Trophoblast cell (in vitro differentiated cells and primary cell): ENCODE results near the gene PTP4A1.
"Not testable (repeated sequence)": the region's sequence is repeated elsewhere in the genome, so short reads cannot be mapped to it uniquely, and the experiment has no call there.

Experiments
- DNase-seq, 2 donors: peaks; one replicate each; pipeline ENCODE4 v3.0.0-alpha.2; 2016
- H2AFZ ChIP-seq: 2 replicates; pipeline ENCODE4 v1.6.1; 2013; ENCODE audit warnings: low read length, moderate library complexity, mild to moderate bottlenecking; ENCODE audit not compliant: insufficient read depth, poor library complexity
- H2AK5ac ChIP-seq: 2 replicates; pipeline ENCODE4 v1.6.1; 2013; ENCODE audit warnings: mild to moderate bottlenecking, low read length
- H2BK120ac ChIP-seq: 2 replicates; pipeline ENCODE4 v1.6.1; 2013; ENCODE audit warnings: low read length, mild to moderate bottlenecking, moderate library complexity; ENCODE audit not compliant: insufficient read depth, poor library complexity
- H2BK12ac ChIP-seq: 2 replicates; pipeline ENCODE4 v1.6.1; 2013; ENCODE audit warnings: mild to moderate bottlenecking, low read length, moderate library complexity
- H2BK5ac ChIP-seq: 2 replicates; pipeline ENCODE4 v1.6.1; 2013; ENCODE audit warnings: low read length, low read depth, moderate library complexity, mild to moderate bottlenecking; ENCODE audit not compliant: poor library complexity
- H3K14ac ChIP-seq: 2 replicates; pipeline ENCODE4 v1.6.1; 2013; ENCODE audit warnings: mild to moderate bottlenecking, low read length
- H3K18ac ChIP-seq: 2 replicates; pipeline ENCODE4 v1.6.1; 2013; ENCODE audit warnings: mild to moderate bottlenecking, low read length
- H3K23ac ChIP-seq: 2 replicates; pipeline ENCODE4 v1.6.1; 2013; ENCODE audit warnings: low read length
- H3K27ac ChIP-seq: 2 replicates; pipeline ENCODE4 v1.5.1; 2013; ENCODE audit warnings: low read depth, mild to moderate bottlenecking, inconsistent platforms, low read length, moderate library complexity
- H3K27me3 ChIP-seq: 2 replicates; pipeline ENCODE4 v1.6.1; 2013; ENCODE audit warnings: inconsistent platforms, mild to moderate bottlenecking, low read length, moderate library complexity; ENCODE audit not compliant: insufficient read depth
- H3K36me3 ChIP-seq, 2 experiments: 1 replicate in 1 of 2; 2 replicates in 1 of 2; pipeline ENCODE4 v1.6.1; 2013; ENCODE audit warnings: low read length in 2 of 2, mild to moderate bottlenecking in 2 of 2, moderate library complexity in 1 of 2; ENCODE audit not compliant: insufficient read depth in 2 of 2, control insufficient read depth in 1 of 2
- H3K4ac ChIP-seq: 2 replicates; pipeline ENCODE4 v1.6.1; 2013; ENCODE audit warnings: low read depth, mild to moderate bottlenecking, low read length, moderate library complexity
- H3K4me1 ChIP-seq, 2 experiments: 1 replicate in 1 of 2; 2 replicates in 1 of 2; pipeline ENCODE4 v1.6.1; 2013; ENCODE audit warnings: low read length in 2 of 2, mild to moderate bottlenecking in 2 of 2, moderate library complexity in 1 of 2; ENCODE audit not compliant: insufficient read depth in 2 of 2, control insufficient read depth in 1 of 2
- H3K4me2 ChIP-seq: 2 replicates; pipeline ENCODE4 v1.6.1; 2013; ENCODE audit warnings: inconsistent platforms, mild to moderate bottlenecking, low read length, moderate library complexity
- H3K4me3 ChIP-seq: 2 replicates; pipeline ENCODE4 v1.5.1; 2013; ENCODE audit warnings: mild to moderate bottlenecking, low read depth, low read length, inconsistent platforms
- H3K79me1 ChIP-seq: one replicate; pipeline ENCODE4 v1.6.1; 2013; ENCODE audit warnings: low read length
- H3K79me2 ChIP-seq: 2 replicates; pipeline ENCODE4 v1.6.1; 2013; ENCODE audit warnings: low read length, mild to moderate bottlenecking; ENCODE audit not compliant: control insufficient read depth, insufficient read depth, poor library complexity
- H3K9ac ChIP-seq: 2 replicates; pipeline ENCODE4 v1.6.1; 2013; ENCODE audit warnings: mild to moderate bottlenecking, low read length
- H3K9me3 ChIP-seq: 2 replicates; pipeline ENCODE4 v1.6.1; 2013; ENCODE audit warnings: low read depth, mild to moderate bottlenecking, control low read depth, inconsistent platforms, low read length; ENCODE audit not compliant: insufficient read depth
- H4K12ac ChIP-seq: 2 replicates; pipeline ENCODE4 v1.6.1; 2013; ENCODE audit warnings: low read depth, mild to moderate bottlenecking, low read length, moderate library complexity
- H4K8ac ChIP-seq: 2 replicates; pipeline ENCODE4 v1.6.1; 2013; ENCODE audit warnings: low read depth, mild to moderate bottlenecking, low read length, moderate library complexity
- H4K91ac ChIP-seq: one replicate; pipeline ENCODE4 v1.6.1; 2013; ENCODE audit warnings: low read depth, mild to moderate bottlenecking, low read length, moderate library complexity
- WGBS: extraction: QIAGEN DNeasy Blood & Tissue Kit; methylation state at CpG from one replicate; pipeline ENCODE4 v1.1.7; 2013; ENCODE audit warnings: missing lambda C conversion rate; ENCODE audit not compliant: insufficient read length, insufficient coverage; ENCODE audit errors: extremely low coverage; 5-methylcytosine and 5-hydroxymethylcytosine counted together

PTP4A1 gene

GRCh38 chr6:63582579-63583231 lies 10.4 kb downstream of the PTP4A1 start:
- peaks cover 0 to 12% of the 10 kb centered on the region in 2 experiments for H3K36me3 ChIP-seq
- H3K79me1 ChIP-seq: no peaks in the 10 kb centered on the region
- no peak overlapping the region for H3K4me2 ChIP-seq
- H3K4me1 ChIP-seq: no peaks in the 10 kb centered on the region
- no peak overlapping the region for H3K14ac ChIP-seq
- H2BK120ac ChIP-seq: no peak overlapping the region
- H2BK5ac ChIP-seq: no peak overlapping the region
- no peak for DNase-seq
- no peak overlapping the region for H3K23ac ChIP-seq
- H3K4me3 ChIP-seq: no peak overlapping the region
- no peak overlapping the region for H4K91ac ChIP-seq
- H3K9ac ChIP-seq: no peak overlapping the region
- no peaks in the 10 kb centered on the region for H3K27me3 ChIP-seq
- H4K12ac ChIP-seq: no peak overlapping the region
- no peaks in the 10 kb centered on the region for H3K79me2 ChIP-seq
- no peak overlapping the region for H3K18ac ChIP-seq
- H2AFZ ChIP-seq: no peak overlapping the region
- no peaks in the 10 kb centered on the region for H3K9me3 ChIP-seq
- H3K4ac ChIP-seq: no peak overlapping the region
- H3K27ac ChIP-seq: no peak overlapping the region
- H2BK12ac ChIP-seq: no peak overlapping the region
- no peak overlapping the region for H2AK5ac ChIP-seq
- no peak overlapping the region for H4K8ac ChIP-seq
- no CpG with 5 or more reads among the region's 4 CpGs for WGBS

GRCh38 chr6:63584125-63584514 lies 11.8 kb downstream of the PTP4A1 start:
- H3K9ac ChIP-seq: no peak overlapping the region
- H3K18ac ChIP-seq: no peak overlapping the region
- no peak overlapping the region for H3K4me2 ChIP-seq
- no peak overlapping the region for H3K23ac ChIP-seq
- H3K4ac ChIP-seq: no peak overlapping the region
- H4K12ac ChIP-seq: no peak overlapping the region
- DNase-seq: no peak
- H3K79me1 ChIP-seq: no peaks in the 10 kb centered on the region
- no peak overlapping the region for H2BK12ac ChIP-seq
- H4K91ac ChIP-seq: no peak overlapping the region
- no peaks in the 10 kb centered on the region for H3K79me2 ChIP-seq
- no CpG with 5 or more reads among the region's 4 CpGs for WGBS
- H2AFZ ChIP-seq: no peak overlapping the region
- no peak overlapping the region for H2BK5ac ChIP-seq
- H2BK120ac ChIP-seq: no peak overlapping the region
- no peak overlapping the region for H3K4me3 ChIP-seq
- no peak overlapping the region for H4K8ac ChIP-seq
- H3K14ac ChIP-seq: no peak overlapping the region
- no peaks in the 10 kb centered on the region for H3K4me1 ChIP-seq
- no peak overlapping the region for H2AK5ac ChIP-seq
- no peaks in the 10 kb centered on the region for H3K27me3 ChIP-seq
- peaks cover 0 to 10% of the 10 kb centered on the region in 2 experiments for H3K36me3 ChIP-seq
- H3K9me3 ChIP-seq: no peaks in the 10 kb centered on the region
- no peak overlapping the region for H3K27ac ChIP-seq

DNA sequence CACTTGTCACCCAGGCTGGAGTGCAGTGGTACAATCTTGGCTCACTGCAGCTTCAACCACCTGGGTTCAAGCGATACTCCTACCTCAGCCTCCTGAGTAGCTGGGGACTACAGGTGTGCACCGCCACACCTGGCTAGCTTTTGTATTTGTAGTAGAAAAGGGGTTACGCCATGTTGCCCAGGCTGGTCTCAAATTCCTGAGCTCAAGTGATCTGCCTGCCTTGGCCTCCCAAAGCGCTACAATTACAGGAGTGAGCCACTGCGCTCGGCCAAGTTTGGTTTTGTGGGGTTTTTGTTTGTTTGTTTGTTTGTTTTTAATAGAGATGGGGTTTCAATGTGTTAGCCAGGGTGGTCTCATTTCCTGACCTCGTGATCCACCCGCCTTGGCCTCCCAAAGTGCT lies 12.3 kb downstream of the PTP4A1 start:
- H3K4ac ChIP-seq: no peak overlapping the region
- WGBS: no CpG with 5 or more reads among the region's 8 CpGs
- H3K23ac ChIP-seq: no peak overlapping the region
- H4K8ac ChIP-seq: no peak overlapping the region
- H2BK12ac ChIP-seq: no peak overlapping the region
- DNase-seq: no peak
- H2BK5ac ChIP-seq: no peak overlapping the region
- no peak overlapping the region for H2AFZ ChIP-seq
- no peak overlapping the region for H3K14ac ChIP-seq
- H3K79me1 ChIP-seq: no peaks in the 10 kb centered on the region
- no peaks in the 10 kb centered on the region for H3K79me2 ChIP-seq
- no peaks in the 10 kb centered on the region for H3K27me3 ChIP-seq
- no peaks in the 10 kb centered on the region for H3K9me3 ChIP-seq
- no peak overlapping the region for H3K4me3 ChIP-seq
- H4K12ac ChIP-seq: no peak overlapping the region
- no peak overlapping the region for H3K27ac ChIP-seq
- H3K36me3 ChIP-seq: peaks cover 0 to 8% of the 10 kb centered on the region in 2 experiments
- H2AK5ac ChIP-seq: no peak overlapping the region
- H4K91ac ChIP-seq: no peak overlapping the region
- H3K18ac ChIP-seq: no peak overlapping the region
- no peaks in the 10 kb centered on the region for H3K4me1 ChIP-seq
- H3K4me2 ChIP-seq: no peak overlapping the region
- H3K9ac ChIP-seq: no peak overlapping the region
- no peak overlapping the region for H2BK120ac ChIP-seq

- not testable (repeated sequence) for H3K79me1 ChIP-seq, H2BK5ac ChIP-seq, H3K14ac ChIP-seq, H3K27me3 ChIP-seq, H3K79me2 ChIP-seq, H3K9me3 ChIP-seq, H3K18ac ChIP-seq, H3K4me1 ChIP-seq, H3K4ac ChIP-seq, H3K9ac ChIP-seq, H3K4me2 ChIP-seq, H4K91ac ChIP-seq, H2AK5ac ChIP-seq, H3K23ac ChIP-seq, H2AFZ ChIP-seq, H3K36me3 ChIP-seq, H4K12ac ChIP-seq, H4K8ac ChIP-seq, H2BK120ac ChIP-seq, DNase-seq, H2BK12ac ChIP-seq, H3K4me3 ChIP-seq, H3K27ac ChIP-seq
- no CpG with 5 or more reads among the region's 2 CpGs for WGBS
These were observed 13.4 kb downstream of the PTP4A1 start for GRCh38 chr6:63585652-63586051.
